Activated CD4-positive, alpha-beta T cell treated with anti-CD3 and anti-CD28 coated beads, Interleukin-2, amount 50 U/mL, for 4 hours (primary cell): ENCODE data around the gene ZDHHC3.
"Not testable (repeated sequence)": the region's sequence is repeated elsewhere in the genome, so short reads cannot be mapped to it uniquely, and the experiment has no call there.

ENCODE experiments used
- DNase-seq, 2 experiments: peaks; one replicate each; pipeline ENCODE4 v3.0.0-alpha.2; 2020

ZDHHC3 gene

GRCh38 chr3:44995142-44995770 is 19.3 kb upstream of the ZDHHC3 start:
- no peak for DNase-seq

GRCh38 chr3:44993471-44994205 is 17.7 kb upstream of the ZDHHC3 start:
- DNase-seq, result no peak

DNA sequence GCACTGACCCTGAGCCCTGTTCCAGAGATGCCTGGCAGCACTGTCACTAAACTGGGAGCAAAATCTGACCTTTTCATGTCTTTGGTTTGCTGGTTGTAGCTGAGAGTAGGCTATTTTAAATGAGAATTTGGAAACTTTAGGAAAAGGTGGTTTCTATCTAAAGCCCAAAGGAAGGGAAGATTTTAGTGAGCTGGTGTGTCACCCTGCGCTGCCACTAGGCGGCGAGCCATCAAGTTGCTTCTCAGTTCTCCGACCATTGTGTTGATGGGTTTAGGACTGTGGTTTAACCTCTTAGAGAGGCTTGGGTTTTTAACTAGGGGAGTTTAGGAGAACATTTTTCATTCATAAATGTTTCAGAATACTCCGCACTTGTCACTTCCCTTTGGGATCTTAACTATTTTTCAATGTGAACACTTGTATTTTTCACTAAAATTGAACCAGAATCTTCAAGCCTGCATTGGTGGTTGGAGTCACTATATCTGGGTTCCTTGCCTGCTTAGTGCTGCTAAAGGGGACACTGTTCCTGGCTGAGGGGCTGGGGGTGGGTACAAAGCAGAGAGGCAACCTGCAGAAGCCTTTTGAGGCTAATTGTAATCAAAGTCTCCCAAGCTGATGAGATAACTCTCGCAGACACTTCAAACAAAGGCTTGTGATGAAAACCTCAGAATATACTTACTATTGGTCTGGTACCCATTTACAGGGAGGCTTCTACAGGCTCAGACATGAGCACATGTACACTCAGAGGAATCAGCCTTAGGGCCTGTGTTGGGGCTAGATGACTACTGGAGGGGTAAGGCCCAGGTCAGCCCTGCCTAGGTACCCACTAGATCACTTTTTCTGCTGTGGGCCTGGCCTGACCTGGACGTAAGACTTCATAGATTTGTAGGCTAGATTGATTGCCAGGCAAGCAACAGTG is 16.8 kb upstream of the ZDHHC3 start:
- DNase-seq, result no peak

DNA sequence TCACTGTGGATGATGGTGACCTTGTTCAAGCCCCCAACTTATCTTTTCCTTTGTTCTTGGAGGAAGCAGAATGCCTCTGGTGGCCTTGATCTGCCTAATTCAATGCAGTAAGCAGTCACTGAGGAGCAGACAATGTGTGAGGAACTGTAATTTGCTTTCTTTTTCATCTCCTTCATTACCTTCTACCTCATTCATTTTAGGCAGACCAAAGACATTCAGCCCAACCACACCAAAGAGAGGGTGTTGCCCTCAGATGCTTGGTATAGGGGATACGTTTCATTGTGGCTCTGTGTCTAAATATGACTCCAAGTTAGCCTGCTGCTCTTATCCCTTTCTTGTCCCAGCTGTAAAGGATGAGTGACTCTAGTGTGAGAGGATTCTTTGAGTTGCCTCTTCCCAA is 15.4 kb upstream of the ZDHHC3 start:
- DNase-seq, result no peak

- DNase-seq, result no peak
These were observed 13.8 kb upstream of the ZDHHC3 start for GRCh38 chr3:44989636-44990373.

DNA sequence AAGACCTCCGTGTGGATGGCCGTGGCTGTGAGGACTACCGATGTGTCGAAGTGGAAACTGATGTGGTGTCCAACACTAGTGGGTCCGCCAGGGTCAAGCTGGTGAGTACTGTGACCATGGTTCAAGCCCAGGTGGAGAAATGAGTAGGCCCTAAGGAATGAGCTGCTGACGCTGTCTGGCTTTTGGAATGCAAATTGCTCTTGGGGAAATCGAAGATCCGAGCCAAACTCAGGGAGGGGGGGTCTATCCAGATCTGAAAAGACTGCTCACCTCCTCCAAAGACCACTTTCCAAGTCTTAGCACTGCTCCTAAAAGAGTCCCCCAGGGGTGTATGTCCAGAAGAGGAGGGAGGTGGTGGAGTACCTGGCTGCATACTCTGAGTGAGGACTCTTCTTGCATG is 13.2 kb upstream of the ZDHHC3 start:
- no peak for DNase-seq

DNA sequence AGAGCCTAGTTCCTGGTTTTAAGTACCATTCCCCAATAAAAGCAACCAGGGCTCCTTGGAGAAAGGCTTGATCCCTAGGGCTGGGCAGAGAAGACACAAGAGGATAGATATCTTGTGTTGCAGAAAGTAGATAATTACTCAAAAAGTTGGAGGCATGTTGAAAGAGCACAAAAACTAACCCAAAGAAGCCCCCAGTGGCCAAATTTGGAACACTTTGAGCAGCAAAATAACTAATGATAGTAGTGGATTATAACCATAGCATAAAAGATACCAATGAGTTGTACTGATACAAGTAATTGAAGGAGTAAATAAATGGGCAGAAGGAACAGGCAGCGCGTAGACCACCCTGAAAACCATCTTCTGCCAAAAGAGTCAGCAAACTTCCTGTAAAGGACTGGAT is 12.1 kb upstream of the ZDHHC3 start:
- DNase-seq, result no peak

- no peak for DNase-seq
These were observed 11.4 kb upstream of the ZDHHC3 start for GRCh38 chr3:44987332-44987731.

- not testable (repeated sequence) for DNase-seq
These were observed 10.4 kb upstream of the ZDHHC3 start for GRCh38 chr3:44986330-44986729.

- DNase-seq, result no peak
These were observed 8.4 kb upstream of the ZDHHC3 start for GRCh38 chr3:44984335-44984734.

- no peak for DNase-seq
These were observed 7.5 kb upstream of the ZDHHC3 start for GRCh38 chr3:44983484-44983941.

DNA sequence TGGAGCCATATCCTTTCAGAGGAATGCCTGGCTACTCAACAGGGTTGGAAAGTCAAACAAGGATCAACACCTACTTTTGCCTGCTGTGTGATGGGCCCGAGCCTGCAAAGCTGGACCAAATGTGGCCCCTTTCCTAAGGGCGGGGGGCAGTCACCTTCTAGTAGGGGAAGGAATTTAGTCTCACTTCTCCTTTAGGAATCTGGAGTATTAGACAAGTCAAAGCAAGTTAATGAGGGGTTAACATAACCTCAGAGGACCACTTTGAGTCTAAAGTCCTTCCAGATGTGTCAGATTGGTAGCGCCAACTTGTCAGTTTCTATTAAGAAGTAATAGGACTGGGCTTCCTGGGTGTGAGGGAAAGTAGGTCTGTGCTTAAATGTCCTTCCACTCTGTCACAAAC is 6.8 kb upstream of the ZDHHC3 start:
- DNase-seq, result no peak

GRCh38 chr3:44981751-44982150 is 5.8 kb upstream of the ZDHHC3 start:
- no peak for DNase-seq

DNA sequence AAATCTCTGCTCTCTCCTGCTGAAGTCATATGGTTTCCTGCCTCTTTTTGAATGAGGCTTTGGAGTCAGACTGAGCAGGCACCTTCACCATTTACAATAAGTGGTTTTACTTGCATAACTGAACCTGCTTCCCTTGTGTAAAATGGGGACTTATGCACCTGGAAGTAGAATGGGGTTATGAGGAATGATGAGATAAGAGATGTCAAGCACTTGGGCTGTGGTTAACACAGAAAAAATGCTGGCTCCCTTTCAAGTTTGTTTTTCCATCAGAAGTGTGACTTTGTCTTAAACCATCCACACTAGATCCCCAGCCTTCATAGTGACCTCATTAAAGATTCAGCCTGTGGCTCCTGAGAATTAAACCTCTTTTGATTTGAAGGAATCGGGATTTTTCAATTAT is 5.2 kb upstream of the ZDHHC3 start:
- DNase-seq, result no peak

DNA sequence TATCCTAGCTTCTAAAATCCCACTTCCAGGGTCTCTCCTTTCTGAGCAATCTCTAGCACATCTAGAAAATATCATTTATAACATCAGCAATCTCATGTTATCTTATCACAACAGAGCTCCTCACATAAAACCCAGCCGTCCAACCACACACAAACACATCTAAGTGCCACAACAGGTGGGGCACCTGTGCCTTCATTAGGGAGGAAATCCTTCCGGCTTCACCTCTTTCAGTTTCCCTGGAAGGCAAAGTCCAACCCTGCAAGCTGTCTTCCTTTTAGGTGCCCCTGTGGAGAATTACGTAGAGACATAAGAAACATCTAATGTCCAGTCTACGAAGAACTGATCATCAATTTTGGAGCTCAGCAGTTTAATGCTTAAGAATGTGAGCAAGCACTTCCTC is 1.6 kb downstream of the ZDHHC3 start:
- DNase-seq, result no peak

GRCh38 chr3:44970926-44971490 is 5.0 kb downstream of the ZDHHC3 start:
- DNase-seq, result no peak

DNA sequence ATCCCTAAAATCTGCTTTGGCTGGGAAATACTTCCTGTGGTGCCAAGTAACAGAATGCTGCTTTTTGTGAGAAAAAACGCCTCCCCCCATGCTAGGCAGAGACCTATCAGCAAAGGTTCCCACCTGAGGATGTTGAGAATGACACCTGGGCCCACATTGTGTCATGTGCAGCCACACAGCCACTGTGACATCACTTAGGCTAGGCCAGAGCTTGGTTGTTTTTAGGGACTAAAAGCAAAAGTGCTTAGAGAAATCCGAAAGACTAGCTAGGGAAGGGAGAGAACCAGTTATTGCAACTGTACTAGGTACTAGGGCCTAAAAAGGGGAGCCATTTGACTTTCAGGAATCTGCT is 6.2 kb downstream of the ZDHHC3 start:
- DNase-seq, result no peak

DNA sequence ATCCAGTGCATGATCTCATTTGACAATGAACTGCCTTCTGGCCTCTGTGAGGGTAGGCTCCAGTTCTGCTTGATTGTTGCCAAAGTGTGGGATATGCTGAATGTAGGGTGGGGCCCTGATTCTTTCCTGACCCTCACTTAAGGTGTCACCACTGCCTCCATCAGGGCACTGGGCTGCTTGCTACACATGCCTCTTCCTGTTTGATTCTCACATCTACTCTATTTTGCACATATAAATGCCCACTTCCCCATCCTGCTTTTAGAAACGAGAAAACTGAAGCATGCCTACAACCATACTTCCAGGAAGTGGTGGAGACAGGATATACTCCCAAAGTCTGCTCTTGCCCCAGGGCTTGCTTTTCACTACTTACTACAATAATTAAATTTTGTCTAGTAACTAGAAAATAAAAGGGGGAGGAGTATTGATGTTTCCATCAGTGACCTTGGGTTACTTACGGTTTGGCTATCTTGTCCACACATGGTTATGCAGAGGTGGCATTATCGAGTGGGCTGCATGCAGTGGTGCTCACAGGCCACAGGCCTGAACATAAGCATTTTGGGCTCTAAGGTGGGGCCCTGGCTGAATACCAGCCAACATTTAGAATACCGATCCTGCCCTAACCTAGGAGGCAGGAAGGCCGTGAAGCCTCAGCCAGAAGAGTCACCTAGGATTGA is 6.7 kb downstream of the ZDHHC3 start:
- no peak for DNase-seq

DNA sequence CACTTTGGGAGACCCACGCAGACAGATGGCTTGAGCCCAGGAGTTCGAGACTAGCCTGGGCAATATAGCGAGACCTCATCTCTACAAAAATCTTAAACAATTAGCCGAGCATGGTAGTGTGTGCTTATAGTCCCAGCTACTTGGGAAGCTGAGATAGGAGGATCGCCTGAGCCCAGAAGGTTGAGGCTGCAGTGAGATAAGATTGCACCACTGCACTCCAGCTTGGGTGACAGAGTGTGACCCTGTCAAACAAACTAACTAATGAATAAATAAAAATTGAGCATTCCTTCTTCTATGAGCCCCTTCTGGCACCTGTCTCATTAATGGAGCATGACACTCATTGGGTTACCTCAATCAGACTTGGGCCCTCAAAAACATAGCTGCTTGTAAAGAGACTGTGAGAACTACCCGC is 7.5 kb downstream of the ZDHHC3 start:
- DNase-seq, result no peak

- DNase-seq, result no peak
These were observed 9.1 kb downstream of the ZDHHC3 start for GRCh38 chr3:44966795-44967278.

- DNase-seq, result no peak
These were observed 10.8 kb downstream of the ZDHHC3 start for GRCh38 chr3:44965165-44965564.
